Fibroblast of skin of scalp (primary cell): Measurements from ENCODE around the gene ORC1. TPM values are rescaled to one million over a fixed set of nuclear protein-coding genes. Genes with fewer than 3 reads are reported as not detected.

ENCODE experiments used
- DNase-seq: peaks from one replicate; pipeline ENCODE4 v3.0.0-alpha.2; 2013
- polyA plus RNA-seq, 2 experiments: library from polyadenylated mRNA; unstranded; fragments of 120-200 nt; gene quantifications; one replicate each; pipeline ENCODE4 v1.2.1, GENCODE V29; 2013; ENCODE audit not compliant: insufficient read length in 2 of 2

The ORC1 gene
- polyA plus RNA-seq (2013, experiment 1 of 2; ENCODE audit: insufficient read length), result 3.0 TPM
- polyA plus RNA-seq (2013, experiment 2 of 2; ENCODE audit: insufficient read length), result 3.2 TPM

- DNase-seq, result peak; percentile 97
These were observed at the start of gene ORC1, which contains the start of gene PRPF38A for GRCh38 chr1:52404116-52404974. TSS of gene ORC1 (minus strand) at chr1:52404423. CDS start at chr1:52402223, 2,200 bp downstream. TSS of gene PRPF38A (plus strand) at chr1:52404602. CDS start at chr1:52404750, 148 bp downstream.

GRCh38 chr1:52444463-52444862, 40.2 kb upstream of the ORC1 start:
- no peak for DNase-seq

- DNase-seq, result no peak
These were observed 35.8 kb upstream of the ORC1 start for GRCh38 chr1:52439976-52440375.

- no peak for DNase-seq
These were observed 32.6 kb upstream of the ORC1 start for GRCh38 chr1:52436817-52437216.

GRCh38 chr1:52435650-52436049, 31.4 kb upstream of the ORC1 start:
- no peak for DNase-seq

GRCh38 chr1:52435211-52435610, 31.0 kb upstream of the ORC1 start:
- no peak for DNase-seq

GRCh38 chr1:52432807-52433206, 28.6 kb upstream of the ORC1 start:
- DNase-seq, result no peak

- DNase-seq, result no peak
These were observed 22.9 kb upstream of the ORC1 start for GRCh38 chr1:52427152-52427551.

- DNase-seq, result peak; percentile 42
These were observed 22.1 kb upstream of the ORC1 start for GRCh38 chr1:52426371-52426770.

- DNase-seq, result no peak
These were observed 20.6 kb upstream of the ORC1 start for GRCh38 chr1:52424813-52425212.

- DNase-seq, result no peak
These were observed 20.0 kb upstream of the ORC1 start for GRCh38 chr1:52424231-52424636.

GRCh38 chr1:52423771-52424170, 19.5 kb upstream of the ORC1 start:
- DNase-seq, result no peak

- DNase-seq, result no peak
These were observed 18.8 kb upstream of the ORC1 start for GRCh38 chr1:52423055-52423454.

GRCh38 chr1:52420713-52421112, 16.5 kb upstream of the ORC1 start:
- DNase-seq, result no peak

GRCh38 chr1:52416811-52417210, 12.6 kb upstream of the ORC1 start:
- DNase-seq, result no peak

- no peak for DNase-seq
These were observed 10.7 kb upstream of the ORC1 start for GRCh38 chr1:52414942-52415341.

- no peak for DNase-seq
These were observed 9.3 kb upstream of the ORC1 start for GRCh38 chr1:52413410-52413989.

GRCh38 chr1:52404975-52405338, 734 bp upstream of the ORC1 start:
- DNase-seq, result no peak

GRCh38 chr1:52403566-52404115, 582 bp downstream of the ORC1 start:
- DNase-seq, result peak; percentile 64

- no peak for DNase-seq
These were observed 1.4 kb downstream of the ORC1 start for GRCh38 chr1:52402860-52403240.

GRCh38 chr1:52400131-52400530, 4.1 kb downstream of the ORC1 start:
- DNase-seq, result no peak

- DNase-seq, result no peak
These were observed 4.6 kb downstream of the ORC1 start for GRCh38 chr1:52399629-52400028.

GRCh38 chr1:52393174-52393573, 11.0 kb downstream of the ORC1 start:
- DNase-seq, result no peak

- DNase-seq, result no peak
These were observed 17.8 kb downstream of the ORC1 start for GRCh38 chr1:52386458-52386857.
